ENCODE data around the gene DUSP16.

DUSP16 gene

GRCh38 chr12:12499909-12500604, 62.6 kb downstream of the DUSP16 start:
- no peak for DNase-seq (ENCODE audit: low read depth in 1 of 2, low spot score in 1 of 2)

GRCh38 chr12:12498210-12498609, 64.5 kb downstream of the DUSP16 start:
- no peak for DNase-seq (ENCODE audit: low read depth in 1 of 2, low spot score in 1 of 2)

GRCh38 chr12:12495536-12495935, 67.1 kb downstream of the DUSP16 start:
- no peak for DNase-seq (ENCODE audit: low read depth in 1 of 2, low spot score in 1 of 2)

GRCh38 chr12:12492547-12492946, 70.1 kb downstream of the DUSP16 start:
- no peak for DNase-seq (ENCODE audit: low read depth in 1 of 2, low spot score in 1 of 2)

GRCh38 chr12:12491606-12492005, 71.1 kb downstream of the DUSP16 start:
- no peak for DNase-seq (ENCODE audit: low read depth in 1 of 2, low spot score in 1 of 2)

- no peak for DNase-seq (ENCODE audit: low read depth in 1 of 2, low spot score in 1 of 2)
Observed at GRCh38 chr12:12488823-12489550, 73.7 kb downstream of the DUSP16 start.

GRCh38 chr12:12488296-12488695, 74.4 kb downstream of the DUSP16 start:
- DNase-seq (ENCODE audit: low read depth in 1 of 2, low spot score in 1 of 2): no peak

GRCh38 chr12:12487490-12487889, 75.2 kb downstream of the DUSP16 start:
- no peak for DNase-seq (ENCODE audit: low read depth in 1 of 2, low spot score in 1 of 2)

GRCh38 chr12:12486661-12487240, 75.9 kb downstream of the DUSP16 start:
- no peak for DNase-seq (ENCODE audit: low read depth in 1 of 2, low spot score in 1 of 2)

- no peak for DNase-seq (ENCODE audit: low read depth in 1 of 2, low spot score in 1 of 2)
Observed at GRCh38 chr12:12483438-12483837, 79.2 kb downstream of the DUSP16 start.

- DNase-seq (ENCODE audit: low read depth in 1 of 2, low spot score in 1 of 2): no peak
Observed at GRCh38 chr12:12482959-12483358, 79.7 kb downstream of the DUSP16 start.

- no peak for DNase-seq (ENCODE audit: low read depth in 1 of 2, low spot score in 1 of 2)
Observed at GRCh38 chr12:12482150-12482761, 80.4 kb downstream of the DUSP16 start.

GRCh38 chr12:12481631-12482030, 81.0 kb downstream of the DUSP16 start:
- DNase-seq (ENCODE audit: low read depth in 1 of 2, low spot score in 1 of 2): no peak

- DNase-seq (ENCODE audit: low read depth in 1 of 2, low spot score in 1 of 2): no peak
Observed at GRCh38 chr12:12480074-12480473, 82.6 kb downstream of the DUSP16 start.

GRCh38 chr12:12477532-12477890, 85.2 kb downstream of the DUSP16 start:
- DNase-seq (ENCODE audit: low read depth in 1 of 2, low spot score in 1 of 2): no peak

- DNase-seq (ENCODE audit: low read depth in 1 of 2, low spot score in 1 of 2): no peak
Observed at GRCh38 chr12:12476857-12477531, 85.7 kb downstream of the DUSP16 start.

GRCh38 chr12:12474931-12475795, 87.5 kb downstream of the DUSP16 start:
- DNase-seq (ENCODE audit: low read depth in 1 of 2, low spot score in 1 of 2): peak in 1 of 2 donors; percentile 17

- no peak for DNase-seq (ENCODE audit: low read depth in 1 of 2, low spot score in 1 of 2)
Observed at GRCh38 chr12:12474471-12474928, 88.2 kb downstream of the DUSP16 start.

- DNase-seq (ENCODE audit: low read depth in 1 of 2, low spot score in 1 of 2): no peak
Observed at GRCh38 chr12:12473223-12473622, 89.4 kb downstream of the DUSP16 start.
